OCI-LY3 (cell line): ENCODE data around the gene STPG1.

ENCODE experiments used
- H2AFZ ChIP-seq: fragments of 200-600, 300-600 bp; shearing (Covaris generic); 2 replicates; pipeline ENCODE4 v1.6.0; 2014; ENCODE audit warnings: antibody characterized with exemption, low read depth, low read length
- H3K27ac ChIP-seq: fragments of 200-600, 300-600 bp; sonication (generic); 2 replicates; pipeline ENCODE4 v1.5.1; 2014; ENCODE audit warnings: mild to moderate bottlenecking, low read length, moderate library complexity, mixed read lengths
- H3K27me3 ChIP-seq: fragments of 200-600, 300-600 bp; sonication (generic); 2 replicates; pipeline ENCODE4 v1.6.1; 2014; ENCODE audit warnings: low read depth, low read length, mixed read lengths
- H3K36me3 ChIP-seq: fragments of 200-600, 300-600 bp; sonication (generic); replicated peaks from 2 replicates; pipeline ENCODE3; 2014; ENCODE audit warnings: low read depth, low read length, mixed read lengths
- H3K4me1 ChIP-seq: fragments of 300-600, 200-600 bp; sonication (generic); 2 replicates; pipeline ENCODE4 v1.6.1; 2014; ENCODE audit warnings: low read length, mixed read lengths
- H3K4me2 ChIP-seq: fragments of 200-600, 300-600 bp; sonication (generic); 2 replicates; pipeline ENCODE4 v1.6.1; 2014; ENCODE audit warnings: low read length, mixed read lengths
- H3K4me3 ChIP-seq: fragments of 300-600, 200-600 bp; sonication (generic); 2 replicates; pipeline ENCODE4 v1.5.1; 2014; ENCODE audit warnings: antibody characterized with exemption, mild to moderate bottlenecking, low read length, moderate library complexity
- H3K79me2 ChIP-seq: fragments of 300-600, 200-600 bp; shearing (Covaris generic); 2 replicates; pipeline ENCODE4 v1.6.1; 2014; ENCODE audit warnings: mild to moderate bottlenecking, low read length, mixed read lengths
- H3K9ac ChIP-seq: fragments of 300-600, 200-600 bp; shearing (Covaris generic); 2 replicates; pipeline ENCODE4 v1.6.0; 2014; ENCODE audit warnings: mild to moderate bottlenecking, low read length, moderate library complexity
- H3K9me3 ChIP-seq: fragments of 200-600, 300-600 bp; shearing (Covaris generic); 2 replicates; pipeline ENCODE4 v1.6.1; 2014; ENCODE audit warnings: low read length, mixed read lengths; ENCODE audit not compliant: insufficient read depth
- H4K20me1 ChIP-seq: fragments of 200-600, 300-600 bp; sonication (generic); 2 replicates; pipeline ENCODE4 v1.6.1; 2016; ENCODE audit warnings: low read length, mixed read lengths; ENCODE audit not compliant: insufficient read depth
- CTCF ChIP-seq: fragments of 200-600, 300-600 bp; sonication (generic); IDR thresholded peaks from 2 replicates; pipeline ENCODE4 v1.5.1; 2014; ENCODE audit warnings: antibody characterized with exemption, low read length, low read depth
- EZH2phosphoT487 ChIP-seq: fragments of 200-600 bp; shearing (Covaris generic); IDR thresholded peaks from 2 replicates; pipeline ENCODE4 v1.6.1; 2018; ENCODE audit warnings: antibody characterized with exemption, mixed run types, low read depth

The STPG1 gene

GRCh38 chr1:24329797-24330543 is 83.6 kb downstream of the STPG1 start:
- Histone ChIP-seq H3K4me1 (0 out of 2 replicates have a peak, but pooled peaks cover 4% of the 10 kb centered on the region), H2AFZ (no peak overlapping the region), H3K9me3 (no peaks in the 10 kb centered on the region), H3K36me3 (no peaks in the 10 kb centered on the region), H3K4me2 (no peak overlapping the region), H3K79me2 (no peaks in the 10 kb centered on the region), H3K9ac (no peak overlapping the region), H3K27me3 (peaks cover 20% of the 10 kb centered on the region), H4K20me1 (no peaks in the 10 kb centered on the region), H3K27ac (no peak overlapping the region), H3K4me3 (no peak overlapping the region)
- TF ChIP-seq CTCF, result no peak
- no peak for TF ChIP-seq EZH2phosphoT487

GRCh38 chr1:24329331-24329730 is 84.3 kb downstream of the STPG1 start:
- H3K79me2 ChIP-seq, result no peaks in the 10 kb centered on the region
- no peak overlapping the region for H2AFZ ChIP-seq
- no peaks in the 10 kb centered on the region for H4K20me1 ChIP-seq
- H3K4me2 ChIP-seq, result no peak overlapping the region
- 0 out of 2 replicates have a peak, but pooled peaks cover 4% of the 10 kb centered on the region for H3K4me1 ChIP-seq
- H3K36me3 ChIP-seq, result no peaks in the 10 kb centered on the region
- no peak overlapping the region for H3K9ac ChIP-seq
- H3K27me3 ChIP-seq, result peaks cover 26% of the 10 kb centered on the region
- H3K27ac ChIP-seq, result no peak overlapping the region
- TF ChIP-seq EZH2phosphoT487 (no peak), CTCF (no peak)
- H3K9me3 ChIP-seq, result no peaks in the 10 kb centered on the region
- H3K4me3 ChIP-seq, result no peak overlapping the region

GRCh38 chr1:24327891-24328290 is 85.7 kb downstream of the STPG1 start:
- peaks cover 41% of the 10 kb centered on the region for H3K27me3 ChIP-seq
- no peaks in the 10 kb centered on the region for H3K9me3 ChIP-seq
- H3K36me3 ChIP-seq, result no peaks in the 10 kb centered on the region
- TF ChIP-seq CTCF (no peak), EZH2phosphoT487 (no peak)
- no peak overlapping the region for H3K27ac ChIP-seq
- H3K4me3 ChIP-seq, result no peak overlapping the region
- H2AFZ ChIP-seq, result no peak overlapping the region
- H3K9ac ChIP-seq, result no peak overlapping the region
- H3K79me2 ChIP-seq, result no peaks in the 10 kb centered on the region
- H3K4me2 ChIP-seq, result no peak overlapping the region
- peaks cover 7% of the 10 kb centered on the region for H3K4me1 ChIP-seq
- H4K20me1 ChIP-seq, result no peaks in the 10 kb centered on the region

- Histone ChIP-seq H3K79me2 (no peaks in the 10 kb centered on the region), H4K20me1 (no peaks in the 10 kb centered on the region), H3K4me1 (peaks cover 11% of the 10 kb centered on the region), H3K9me3 (no peaks in the 10 kb centered on the region), H3K27me3 (peaks cover 44% of the 10 kb centered on the region), H3K4me2 (no peak overlapping the region), H3K27ac (no peak overlapping the region), H3K4me3 (no peak overlapping the region), H3K9ac (no peak overlapping the region), H2AFZ (no peak overlapping the region), H3K36me3 (no peaks in the 10 kb centered on the region)
- TF ChIP-seq CTCF (no peak), EZH2phosphoT487 (no peak)
Observed at GRCh38 chr1:24327486-24327885, 86.1 kb downstream of the STPG1 start.
